GM19025 (cell line): ENCODE measurements around the gene UBXN2A.
"Not testable (repeated sequence)": the region's sequence is repeated elsewhere in the genome, so short reads cannot be mapped to it uniquely, and the experiment has no call there.

Experiments used
- ATAC-seq: cut with Tn5 transposase; IDR thresholded peaks from one replicate; pipeline ENCODE4 v1.9.1; 2021; ENCODE audit warnings: mild to moderate bottlenecking, low read depth, moderate library complexity; ENCODE audit not compliant: unreplicated experiment

The UBXN2A gene

DNA sequence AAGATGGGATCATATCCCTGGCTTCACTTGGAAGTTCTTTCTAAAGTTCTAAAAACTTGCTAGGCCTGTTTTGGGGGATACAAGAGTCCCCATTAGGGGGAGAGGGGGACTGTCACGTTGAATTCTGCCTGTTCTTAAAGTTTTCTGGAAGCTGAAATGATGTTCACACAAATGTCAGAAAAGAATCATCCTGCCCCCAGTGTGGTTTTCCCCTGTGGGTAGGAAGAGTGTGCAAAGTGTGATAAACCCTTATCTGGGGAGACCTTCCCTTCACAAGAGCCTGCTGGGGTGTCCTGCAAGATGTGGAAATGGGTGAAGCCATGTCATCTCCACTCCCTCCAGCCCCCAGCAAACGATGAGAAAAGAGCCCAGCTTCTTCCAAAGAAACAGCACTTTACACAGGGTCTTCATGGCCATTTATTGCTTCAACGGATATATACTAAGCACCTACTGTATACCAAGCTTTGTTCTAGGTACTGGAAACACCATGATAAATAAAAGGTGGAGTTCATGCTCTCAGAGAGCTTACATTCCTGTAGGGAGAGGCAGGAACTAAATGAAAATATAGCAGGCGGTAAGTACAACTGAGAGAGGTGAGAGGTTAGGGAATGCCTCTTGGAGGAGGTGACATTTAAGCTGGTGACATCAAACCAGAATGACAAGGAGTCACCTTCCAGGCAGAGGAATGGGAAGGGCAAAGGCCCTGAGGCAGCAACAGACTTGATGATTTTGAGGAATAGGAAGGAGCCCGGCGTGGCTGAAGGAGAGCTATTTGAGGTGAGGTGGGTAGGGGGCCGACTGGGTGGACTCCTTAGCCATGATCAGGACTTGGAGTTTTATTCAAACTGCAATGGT lies 71.2 kb downstream of the UBXN2A start:
- ATAC-seq: no peak

- no peak for ATAC-seq
These were observed 72.4 kb downstream of the UBXN2A start for GRCh38 chr2:24012521-24013188.

DNA sequence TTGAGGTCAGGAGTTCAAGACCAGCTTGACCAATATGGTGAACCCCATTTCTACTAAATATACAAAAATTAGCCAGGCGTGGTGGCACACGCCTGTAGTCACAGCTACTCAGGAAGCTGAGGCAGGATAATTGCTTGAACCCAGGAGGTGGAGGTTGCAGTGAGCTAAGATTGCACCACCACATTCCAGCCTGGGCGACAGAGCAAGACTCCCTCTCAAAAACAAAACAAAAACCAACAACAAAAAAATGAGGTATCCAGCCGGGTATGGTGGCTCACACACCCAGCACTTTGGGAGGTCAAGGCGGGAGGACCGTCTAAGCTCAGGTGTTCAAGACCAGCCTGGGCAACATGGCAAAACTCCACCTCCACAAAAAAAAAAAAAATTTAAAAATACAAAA lies 74.6 kb downstream of the UBXN2A start:
- not testable (repeated sequence) for ATAC-seq

DNA sequence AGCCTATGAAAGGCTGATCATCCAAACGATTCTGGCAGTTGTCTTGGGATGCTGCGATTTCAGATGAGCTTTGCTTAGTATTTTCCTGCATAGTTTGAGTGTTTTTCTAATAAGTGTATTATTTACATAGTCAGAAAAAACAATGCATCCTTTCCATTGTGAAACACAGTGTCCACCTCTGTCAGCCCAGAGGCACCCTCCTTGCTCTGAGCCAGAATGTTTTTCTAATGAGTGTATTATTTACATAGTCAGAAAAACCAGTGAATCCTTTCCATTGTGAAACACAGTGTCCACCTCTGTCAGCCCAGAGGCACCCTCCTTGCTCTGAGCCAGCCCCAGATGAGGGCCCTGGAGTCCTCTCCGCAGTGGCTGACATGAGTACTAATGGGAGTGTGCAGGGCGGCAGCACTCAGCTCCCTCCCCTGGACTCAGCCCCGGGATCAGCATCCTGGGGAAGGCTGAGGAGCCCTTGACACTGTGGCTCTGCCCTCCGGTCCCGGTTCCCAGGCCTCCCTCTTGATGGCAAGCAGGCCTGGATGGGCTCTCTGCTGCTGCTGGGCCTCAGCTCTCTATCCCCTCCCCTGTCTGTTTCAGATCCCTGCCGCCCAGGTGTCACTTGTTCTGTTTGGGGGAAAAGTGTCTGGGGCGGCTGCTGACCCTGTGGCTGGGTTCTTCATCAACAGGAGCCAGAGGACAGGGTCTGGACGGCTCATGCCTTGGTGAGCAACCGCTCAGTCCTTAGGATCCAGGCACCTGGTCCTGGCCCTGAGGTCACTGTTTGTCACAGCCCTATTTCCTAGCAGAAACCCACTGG lies 75.5 kb downstream of the UBXN2A start:
- no peak for ATAC-seq

DNA sequence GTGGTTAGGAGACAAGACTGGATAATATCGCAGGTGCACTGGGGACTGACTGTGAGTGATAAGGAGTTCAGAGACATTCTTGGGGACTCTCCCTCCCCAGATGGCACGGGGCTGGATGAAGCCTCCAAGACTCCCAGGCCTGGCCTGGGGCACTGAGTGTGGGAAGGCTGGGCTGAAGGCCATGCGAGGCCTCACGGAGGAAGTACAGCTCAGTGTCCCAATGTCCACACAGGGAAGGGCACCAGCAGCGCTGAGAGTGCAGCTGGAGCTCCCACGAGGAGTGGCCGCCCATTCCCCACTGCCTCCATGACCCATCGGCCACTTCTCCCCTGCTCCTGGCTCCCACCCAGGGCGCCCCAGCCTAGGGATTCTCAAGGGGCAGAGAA lies 76.1 kb downstream of the UBXN2A start:
- ATAC-seq: no peak

DNA sequence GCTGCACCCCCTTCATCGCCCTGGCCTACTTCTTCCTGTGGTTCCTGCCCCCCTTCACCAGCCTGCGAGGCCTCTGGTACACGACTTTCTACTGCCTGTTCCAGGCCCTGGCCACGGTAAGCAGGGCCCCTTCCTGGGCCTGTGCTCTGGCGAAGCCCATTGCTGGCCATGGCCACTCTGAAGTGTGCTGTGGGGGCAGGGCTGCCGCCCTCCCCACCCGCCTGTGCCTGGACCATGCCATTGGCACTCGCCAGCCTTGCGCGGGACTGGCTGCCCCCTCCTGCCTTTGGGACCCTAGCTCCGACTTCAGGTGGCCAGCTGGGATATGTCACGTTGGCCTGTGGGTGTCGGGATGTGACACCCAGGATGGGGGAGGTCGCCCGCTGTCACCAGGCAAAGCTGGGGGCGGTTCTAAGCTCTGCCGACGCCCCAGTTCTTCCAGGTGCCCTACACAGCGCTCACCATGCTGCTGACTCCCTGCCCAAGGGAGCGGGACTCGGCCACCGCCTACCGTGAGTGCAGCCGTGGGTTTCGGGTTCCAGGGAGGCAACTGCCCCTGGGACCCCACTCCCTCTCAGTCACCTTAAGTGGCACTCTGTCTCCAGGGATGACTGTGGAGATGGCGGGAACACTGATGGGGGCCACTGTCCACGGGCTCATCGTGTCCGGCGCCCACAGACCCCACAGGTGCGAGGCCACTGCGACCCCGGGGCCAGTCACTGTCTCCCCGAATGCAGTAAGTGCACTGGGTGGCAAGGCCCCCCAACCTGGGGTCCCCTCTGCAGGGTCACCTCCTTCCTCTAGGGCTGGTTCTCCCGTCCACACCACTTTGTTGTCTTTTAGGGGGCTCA lies 76.8 kb downstream of the UBXN2A start:
- ATAC-seq: no peak

- no peak for ATAC-seq
These were observed 77.4 kb downstream of the UBXN2A start for GRCh38 chr2:24017711-24018110.

DNA sequence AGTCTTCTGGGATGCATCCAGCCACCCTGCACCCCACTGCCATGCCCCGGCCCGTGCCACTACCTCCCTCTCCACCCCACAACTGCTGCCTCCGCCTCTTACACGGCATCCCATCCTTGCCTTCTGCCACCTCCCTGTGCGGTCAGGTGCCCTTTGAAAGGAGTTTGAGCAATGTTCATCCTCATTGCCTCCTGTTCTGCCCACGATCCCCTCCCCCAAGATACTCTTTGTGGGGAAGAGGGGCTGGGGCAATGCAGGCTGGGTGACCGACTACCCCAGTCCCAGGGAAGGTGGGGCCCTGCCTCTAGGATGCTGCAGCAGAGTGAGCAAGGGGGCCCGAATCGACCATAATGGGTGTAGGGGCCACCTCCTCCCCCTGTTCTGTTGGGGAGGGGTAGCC lies 78.0 kb downstream of the UBXN2A start:
- ATAC-seq: no peak

- ATAC-seq: no peak
These were observed 79.5 kb downstream of the UBXN2A start for GRCh38 chr2:24019729-24020128.

GRCh38 chr2:24020244-24020643 lies 80.0 kb downstream of the UBXN2A start:
- ATAC-seq: no peak

- no peak for ATAC-seq
These were observed 81.1 kb downstream of the UBXN2A start for GRCh38 chr2:24021122-24021998.

DNA sequence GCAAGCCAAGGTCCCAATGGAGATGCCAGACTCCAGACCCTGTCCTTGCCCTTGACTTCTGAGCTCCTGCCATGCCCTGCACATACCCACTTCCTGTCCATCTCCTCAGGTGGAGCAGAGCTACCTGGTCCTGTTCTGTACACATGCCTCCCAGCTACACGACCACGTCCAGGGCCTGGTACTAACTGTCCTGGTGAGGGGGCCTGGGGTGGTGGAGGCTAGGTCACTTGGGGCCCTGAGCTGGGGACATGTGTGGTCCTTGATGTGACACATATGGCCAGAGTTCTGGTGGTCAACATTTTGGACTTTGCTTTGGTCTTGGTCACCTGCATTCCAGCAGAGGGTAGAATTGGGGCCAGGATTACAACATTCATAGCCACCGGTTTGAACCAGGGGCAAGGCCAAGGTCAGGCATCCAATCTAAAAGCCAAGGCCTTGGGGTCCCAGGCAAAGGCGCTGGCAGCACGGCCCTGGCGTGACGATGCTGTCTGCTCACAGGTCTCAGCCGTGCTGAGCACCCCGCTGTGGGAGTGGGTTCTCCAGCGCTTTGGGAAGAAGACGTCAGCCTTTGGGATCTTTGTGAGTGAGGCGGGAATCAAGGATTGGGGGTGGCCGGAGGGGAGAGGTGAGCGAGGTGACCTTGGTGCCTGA lies 82.2 kb downstream of the UBXN2A start:
- ATAC-seq: no peak

DNA sequence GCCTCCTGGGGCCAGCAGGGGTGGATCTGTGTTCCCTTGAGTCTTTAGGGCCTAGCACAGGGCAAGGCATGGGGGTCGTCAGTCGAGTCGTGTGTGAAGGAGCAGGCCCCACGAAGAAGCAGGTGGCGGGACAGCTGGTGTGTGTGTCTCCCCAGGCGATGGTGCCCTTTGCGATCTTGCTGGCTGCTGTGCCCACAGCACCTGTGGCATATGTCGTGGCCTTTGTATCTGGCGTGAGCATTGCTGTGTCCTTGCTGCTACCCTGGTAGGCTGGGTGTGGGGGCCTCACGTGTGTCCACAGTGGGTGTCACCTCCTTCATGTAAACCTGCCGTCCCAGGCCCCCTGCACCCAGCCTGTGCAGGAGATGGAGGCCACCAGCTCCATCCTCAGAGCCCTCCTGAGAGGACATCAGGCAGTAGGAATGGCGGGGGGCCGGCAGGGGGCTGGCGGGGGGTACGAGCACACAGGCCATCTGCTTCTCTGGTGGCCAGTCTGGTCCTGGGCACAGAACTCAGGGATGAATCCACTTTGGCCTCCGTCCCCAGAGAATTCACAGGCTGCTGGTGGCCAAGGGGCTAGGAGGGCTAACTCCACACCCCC lies 82.8 kb downstream of the UBXN2A start:
- ATAC-seq: no peak

GRCh38 chr2:24024018-24024417 lies 83.8 kb downstream of the UBXN2A start:
- ATAC-seq: no peak

DNA sequence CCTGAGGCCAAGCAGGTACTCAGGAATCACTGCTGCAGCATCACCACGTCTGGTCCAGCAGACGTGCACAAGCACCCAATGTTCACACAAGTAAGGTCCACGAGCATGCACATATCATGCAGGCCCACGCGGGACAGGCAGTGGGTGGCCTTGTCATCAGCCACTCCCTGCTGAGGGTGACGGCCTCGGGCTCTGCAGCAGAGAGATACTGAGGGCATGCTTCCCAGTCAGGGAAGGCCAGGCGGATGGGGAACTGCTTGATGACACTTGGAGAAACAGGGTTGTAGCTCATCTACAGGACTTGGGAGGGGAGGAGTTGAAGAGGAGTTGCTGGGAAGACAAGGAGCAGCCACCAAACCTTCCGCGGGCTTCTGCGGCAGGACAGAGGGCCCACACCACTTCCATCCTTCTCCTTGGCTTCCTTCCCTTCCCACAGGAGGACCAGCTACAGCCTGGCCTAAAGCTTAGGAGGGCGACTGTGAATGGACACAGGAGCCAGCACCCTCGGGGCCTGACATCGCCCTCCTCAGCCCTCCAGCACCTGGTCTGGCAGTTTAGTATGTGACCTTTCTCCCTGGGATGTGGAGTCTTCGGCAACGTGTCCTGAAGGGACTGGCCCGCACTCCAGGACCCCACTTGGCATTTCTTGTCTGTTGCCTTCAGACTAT lies 84.9 kb downstream of the UBXN2A start:
- no peak for ATAC-seq

- ATAC-seq: no peak
These were observed 86.0 kb downstream of the UBXN2A start for GRCh38 chr2:24026233-24026632.

GRCh38 chr2:24038786-24039499 lies 98.7 kb downstream of the UBXN2A start:
- no peak for ATAC-seq
